RWPE2 (cell line): ENCODE data around the gene MELTF.

Experiments used
- ATAC-seq: fragments of 200-7000 bp; cut with Tn5 transposase; 3 replicates; pipeline ENCODE4 v1.9.1; 2021; ENCODE audit warnings: low read depth
- DNase-seq: peaks from one replicate; pipeline ENCODE4 v3.0.0-alpha.2; 2020; ENCODE audit warnings: low spot score
- H3K27ac ChIP-seq: fragments of 450-650 bp; 2 replicates; pipeline ENCODE4 v1.5.1; 2017; ENCODE audit warnings: mild to moderate bottlenecking; ENCODE audit not compliant: poor library complexity, severe bottlenecking
- H3K27me3 ChIP-seq: fragments of 250-450 bp; sonication (Bioruptor Pico); 2 replicates; pipeline ENCODE4 v1.5.1; 2021; ENCODE audit warnings: mild to moderate bottlenecking, moderate library complexity; ENCODE audit not compliant: insufficient read depth, poor library complexity, severe bottlenecking
- H3K36me3 ChIP-seq: fragments of 250-450 bp; sonication (Bioruptor Pico); 2 replicates; pipeline ENCODE4 v1.5.1; 2020; ENCODE audit warnings: low read depth, mild to moderate bottlenecking, moderate library complexity
- H3K4me1 ChIP-seq: fragments of 250-450 bp; sonication (Bioruptor Pico); 2 replicates; pipeline ENCODE4 v1.5.1; 2021; ENCODE audit warnings: mild to moderate bottlenecking, moderate library complexity; ENCODE audit not compliant: insufficient read depth, poor library complexity, severe bottlenecking
- H3K4me3 ChIP-seq: fragments of 250-450 bp; sonication (Bioruptor Pico); 2 replicates; pipeline ENCODE4 v1.5.1; 2021; ENCODE audit warnings: mild to moderate bottlenecking, moderate library complexity; ENCODE audit not compliant: severe bottlenecking
- H3K9me3 ChIP-seq: fragments of 250-450 bp; sonication (Bioruptor Pico); 2 replicates; pipeline ENCODE4 v1.5.1; 2021; ENCODE audit warnings: mild to moderate bottlenecking, moderate library complexity; ENCODE audit not compliant: severe bottlenecking
- TF ChIP-seq, protein P1 (sequence below): fragments of 450-650 bp; IDR thresholded peaks from one replicate; pipeline ENCODE4 v1.5.1; 2017; ENCODE audit warnings: mild to moderate bottlenecking, moderate library complexity; ENCODE audit not compliant: poor library complexity, severe bottlenecking

Gene MELTF

DNA sequence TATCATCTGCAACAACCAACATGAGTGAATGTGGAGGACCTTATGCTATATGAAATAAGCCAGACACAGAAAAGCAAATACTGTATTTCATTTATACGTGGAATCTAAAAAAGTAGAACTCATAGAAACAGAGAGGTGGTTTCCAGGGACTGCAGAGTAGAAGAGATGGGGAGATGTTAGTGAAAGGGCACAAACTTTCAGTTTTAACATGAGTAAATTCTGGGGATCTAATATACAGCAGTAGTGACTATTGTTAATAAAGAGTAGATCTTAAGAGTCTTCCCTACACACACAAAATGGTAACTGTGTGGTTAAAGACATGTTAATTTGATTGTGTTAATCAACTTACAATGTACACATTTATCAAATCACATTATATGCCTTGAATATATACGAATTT is 20.9 kb upstream of the MELTF start:
- no peak for ATAC-seq
- no peak for DNase-seq
- Histone ChIP-seq H3K27ac (no peak overlapping the region), H3K27me3 (no peaks in the 10 kb centered on the region), H3K4me3 (no peak overlapping the region), H3K36me3 (peaks cover 83% of the 10 kb centered on the region), H3K4me1 (no peaks in the 10 kb centered on the region), H3K9me3 (no peaks in the 10 kb centered on the region)
- TF ChIP-seq, protein P1, sequence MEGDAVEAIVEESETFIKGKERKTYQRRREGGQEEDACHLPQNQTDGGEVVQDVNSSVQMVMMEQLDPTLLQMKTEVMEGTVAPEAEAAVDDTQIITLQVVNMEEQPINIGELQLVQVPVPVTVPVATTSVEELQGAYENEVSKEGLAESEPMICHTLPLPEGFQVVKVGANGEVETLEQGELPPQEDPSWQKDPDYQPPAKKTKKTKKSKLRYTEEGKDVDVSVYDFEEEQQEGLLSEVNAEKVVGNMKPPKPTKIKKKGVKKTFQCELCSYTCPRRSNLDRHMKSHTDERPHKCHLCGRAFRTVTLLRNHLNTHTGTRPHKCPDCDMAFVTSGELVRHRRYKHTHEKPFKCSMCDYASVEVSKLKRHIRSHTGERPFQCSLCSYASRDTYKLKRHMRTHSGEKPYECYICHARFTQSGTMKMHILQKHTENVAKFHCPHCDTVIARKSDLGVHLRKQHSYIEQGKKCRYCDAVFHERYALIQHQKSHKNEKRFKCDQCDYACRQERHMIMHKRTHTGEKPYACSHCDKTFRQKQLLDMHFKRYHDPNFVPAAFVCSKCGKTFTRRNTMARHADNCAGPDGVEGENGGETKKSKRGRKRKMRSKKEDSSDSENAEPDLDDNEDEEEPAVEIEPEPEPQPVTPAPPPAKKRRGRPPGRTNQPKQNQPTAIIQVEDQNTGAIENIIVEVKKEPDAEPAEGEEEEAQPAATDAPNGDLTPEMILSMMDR = no peak

DNA sequence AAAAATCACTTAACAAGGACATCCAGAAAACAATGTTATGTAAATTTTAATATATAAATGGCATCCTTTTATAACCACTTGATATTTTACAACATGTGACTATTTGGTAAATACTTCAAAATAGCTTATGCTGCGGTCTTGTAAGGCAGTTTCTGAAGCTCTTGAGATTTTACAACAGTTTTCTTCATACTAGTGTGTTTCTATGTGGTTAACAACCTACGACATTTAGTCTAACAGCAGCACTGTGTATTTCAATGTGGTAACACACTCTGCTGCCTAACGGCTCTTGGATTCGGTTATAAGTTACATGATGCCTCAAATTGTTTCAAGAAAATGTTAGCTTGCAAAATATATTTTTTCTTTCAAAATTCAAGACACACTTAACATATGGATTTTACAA is 12.9 kb upstream of the MELTF start:
- ATAC-seq = no peak
- DNase-seq = no peak
- TF ChIP-seq, protein P1 = no peak
- no peaks in the 10 kb centered on the region for H3K9me3 ChIP-seq
- H3K27me3 ChIP-seq = no peaks in the 10 kb centered on the region
- H3K36me3 ChIP-seq = peaks cover 54% of the 10 kb centered on the region
- no peak overlapping the region for H3K27ac ChIP-seq
- H3K4me3 ChIP-seq = no peak overlapping the region
- peaks cover 13% of the 10 kb centered on the region for H3K4me1 ChIP-seq

DNA sequence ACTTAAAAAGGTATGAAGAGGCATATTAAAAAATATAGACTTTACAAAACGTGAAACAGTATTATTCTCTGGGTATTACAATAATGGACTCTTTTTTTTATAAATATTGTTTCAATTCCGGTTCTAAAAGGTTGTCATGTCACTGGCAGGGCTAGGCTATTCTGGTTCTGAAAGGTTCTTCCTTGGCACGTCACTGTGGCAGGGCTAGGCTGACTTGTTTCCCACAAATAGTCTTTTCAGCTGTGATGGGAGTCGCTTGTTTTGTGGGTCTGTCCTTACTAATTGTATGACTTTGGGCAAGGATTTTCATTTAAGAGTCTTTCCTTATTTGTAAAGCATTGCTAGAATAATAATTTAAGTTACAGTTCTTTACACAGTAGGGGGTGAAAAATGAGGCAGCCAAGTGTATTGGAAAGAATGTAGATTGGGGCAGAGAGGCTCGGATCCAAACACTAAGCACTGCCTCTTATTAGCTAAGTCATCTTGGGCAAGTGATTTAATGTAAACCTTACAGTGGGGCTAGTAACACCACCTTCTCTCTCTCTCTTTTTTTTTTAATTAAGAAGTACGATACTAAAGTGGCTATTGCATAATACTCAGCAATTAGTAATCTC is 12.4 kb upstream of the MELTF start:
- peaks cover 48% of the 10 kb centered on the region for H3K36me3 ChIP-seq

DNA sequence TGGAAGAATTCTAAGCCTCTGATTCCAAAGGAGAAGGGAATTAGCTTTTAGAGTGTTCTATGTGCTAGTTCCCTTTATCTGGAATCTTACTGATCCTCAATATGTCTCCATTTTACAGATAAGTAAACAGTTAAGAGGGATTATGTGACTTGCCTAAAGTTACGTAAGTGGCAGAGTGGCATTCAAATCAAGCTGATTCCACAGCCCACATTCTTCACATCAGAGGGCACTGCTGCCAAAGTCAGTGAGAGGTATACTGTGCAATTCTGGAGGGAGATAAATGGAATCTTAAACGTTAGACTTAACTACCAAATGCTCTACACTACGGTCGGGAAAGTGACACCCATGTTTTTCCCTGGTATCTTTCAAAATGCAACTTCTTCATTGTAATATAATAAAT is 11.0 kb upstream of the MELTF start:
- DNase-seq = no peak
- Histone ChIP-seq H3K9me3 (no peaks in the 10 kb centered on the region), H3K27me3 (peaks cover 8% of the 10 kb centered on the region), H3K36me3 (peaks cover 35% of the 10 kb centered on the region), H3K4me1 (peaks cover 13% of the 10 kb centered on the region), H3K4me3 (no peak overlapping the region), H3K27ac (no peak overlapping the region)
- TF ChIP-seq, protein P1 = no peak
- no peak for ATAC-seq

More for the DNA sequence above, 12.4 kb upstream of the MELTF start:
- DNase-seq = no peak
- Histone ChIP-seq H3K4me3 (no peak overlapping the region), H3K4me1 (peaks cover 13% of the 10 kb centered on the region), H3K9me3 (no peaks in the 10 kb centered on the region), H3K27me3 (no peaks in the 10 kb centered on the region), H3K27ac (no peak overlapping the region)
- no peak for ATAC-seq
- TF ChIP-seq, protein P1 = no peak

DNA sequence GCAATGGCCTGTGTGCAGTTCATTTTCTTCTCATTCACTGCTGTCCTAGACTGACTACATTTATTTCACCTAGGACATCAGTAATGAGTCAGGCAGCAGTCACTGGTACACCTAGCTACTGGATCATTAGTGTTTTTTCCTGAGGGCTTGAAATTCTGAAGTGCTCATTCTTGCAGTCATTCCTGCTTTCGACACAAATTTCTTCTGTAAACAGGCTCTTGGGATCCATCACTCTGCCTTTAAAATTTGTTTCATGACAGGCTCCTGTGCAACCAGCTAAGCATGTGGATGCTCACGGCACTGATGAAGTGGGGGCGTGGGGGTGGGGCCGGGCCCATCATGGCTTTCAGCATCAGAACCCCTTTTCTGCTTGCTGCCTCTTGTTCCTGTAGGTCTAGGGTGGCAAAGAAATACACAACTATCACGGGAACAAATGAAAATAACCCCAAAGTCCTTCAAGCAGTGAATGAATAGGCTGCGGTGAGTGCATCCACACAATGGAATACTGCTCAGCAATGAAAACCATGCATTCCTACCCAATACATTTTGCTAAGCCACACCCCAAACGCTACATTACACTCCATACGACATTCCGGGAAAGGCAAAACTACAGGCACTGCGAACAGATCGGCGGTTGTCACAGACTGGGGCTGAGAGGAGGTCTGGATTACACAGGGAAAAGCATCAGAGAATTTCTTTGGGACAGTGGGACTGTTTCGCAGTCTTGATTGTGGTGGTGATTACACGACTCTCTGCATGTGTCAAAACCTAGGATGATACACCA is 9.3 kb upstream of the MELTF start:
- Histone ChIP-seq H3K4me1 (peaks cover 13% of the 10 kb centered on the region), H3K9me3 (no peaks in the 10 kb centered on the region), H3K27ac (peak overlapping the region; percentile 23), H3K27me3 (peaks cover 13% of the 10 kb centered on the region), H3K36me3 (peaks cover 17% of the 10 kb centered on the region), H3K4me3 (no peak overlapping the region)
- DNase-seq = no peak
- TF ChIP-seq, protein P1 = no peak
- ATAC-seq = peak; percentile 95
